Measurements from ENCODE around the gene CLDN5. TPM values are rescaled to one million over a fixed set of nuclear protein-coding genes. Genes with fewer than 3 reads are reported as not detected.

The CLDN5 gene
- total and polyA plus RNA-seq, 2 donors (not counting 1 experiment from before 2014, with no cell fraction given) = 0.33 TPM; not detected in 1

- no peak for TF ChIP-seq EZH2 (IDR thresholded peaks at IDR 0.05; ENCODE audit: low read length, missing control alignments)
- TF ChIP-seq CTCF (conservative IDR thresholded peaks at IDR 0.05 in 1 of 2, IDR thresholded peaks at IDR 0.05 in 1 of 2; ENCODE audit: low read depth in 1 of 2, low read length in 2 of 2) = no peak
- no peaks in the 10 kb centered on the region for H4K20me1 ChIP-seq (ENCODE audit: control insufficient read depth, extremely low read depth, insufficient read depth, low read length)
- no peaks in the 10 kb centered on the region for H3K79me2 ChIP-seq (ENCODE audit: control insufficient read depth, insufficient read depth, low read length)
- no peak overlapping the region for H3K4me2 ChIP-seq (ENCODE audit: extremely low read depth, insufficient read depth, low read length)
- peaks cover 1% of the 10 kb centered on the region for H3K36me3 ChIP-seq (ENCODE audit: control insufficient read depth, insufficient read depth, low read length)
- no peak overlapping the region for H3K27ac ChIP-seq (ENCODE audit: insufficient read depth, low read length)
- no peak overlapping the region for H2AFZ ChIP-seq (ENCODE audit: low read length)
- no peak for DNase-seq (ENCODE audit: low read depth in 2 of 2)
- no peaks in the 10 kb centered on the region for H3K9me3 ChIP-seq (ENCODE audit: control insufficient read depth, insufficient read depth, low read depth, low read length)
- H3K4me3 ChIP-seq (replicated peaks in 1 of 4; ENCODE audit: control extremely low read depth in 1 of 4, insufficient read depth in 1 of 4, low read depth in 3 of 4, low read length in 4 of 4) = no peak overlapping the region
- H3K27me3 ChIP-seq (ENCODE audit: control insufficient read depth, insufficient read depth, low read length) = no peaks in the 10 kb centered on the region
- H3K9ac ChIP-seq (ENCODE audit: insufficient read depth, low read length) = no peak overlapping the region
- H3K4me1 ChIP-seq (ENCODE audit: control insufficient read depth, extremely low read depth, insufficient read depth, low read length) = peaks cover 3% of the 10 kb centered on the region
These were observed 30.1 kb downstream of the CLDN5 start for GRCh38 chr22:19494001-19494560.

GRCh38 chr22:19492504-19493174, 31.6 kb downstream of the CLDN5 start:
- TF ChIP-seq CTCF (conservative IDR thresholded peaks at IDR 0.05 in 1 of 2, IDR thresholded peaks at IDR 0.05 in 1 of 2; ENCODE audit: low read depth in 1 of 2, low read length in 2 of 2) = no peak
- no peak for TF ChIP-seq EZH2 (IDR thresholded peaks at IDR 0.05; ENCODE audit: low read length, missing control alignments)
- no peak overlapping the region for H3K4me2 ChIP-seq (ENCODE audit: extremely low read depth, insufficient read depth, low read length)
- H3K9me3 ChIP-seq (ENCODE audit: control insufficient read depth, insufficient read depth, low read depth, low read length) = no peaks in the 10 kb centered on the region
- no peak overlapping the region for H3K4me3 ChIP-seq (replicated peaks in 1 of 4; ENCODE audit: control extremely low read depth in 1 of 4, insufficient read depth in 1 of 4, low read depth in 3 of 4, low read length in 4 of 4)
- no peak overlapping the region for H3K27ac ChIP-seq (ENCODE audit: insufficient read depth, low read length)
- peaks cover 3% of the 10 kb centered on the region for H3K4me1 ChIP-seq (ENCODE audit: control insufficient read depth, extremely low read depth, insufficient read depth, low read length)
- no peaks in the 10 kb centered on the region for H3K79me2 ChIP-seq (ENCODE audit: control insufficient read depth, insufficient read depth, low read length)
- no peak overlapping the region for H3K9ac ChIP-seq (ENCODE audit: insufficient read depth, low read length)
- no peak for DNase-seq (ENCODE audit: low read depth in 2 of 2)
- no peak overlapping the region for H2AFZ ChIP-seq (ENCODE audit: low read length)
- H3K27me3 ChIP-seq (ENCODE audit: control insufficient read depth, insufficient read depth, low read length) = no peaks in the 10 kb centered on the region
- H4K20me1 ChIP-seq (ENCODE audit: control insufficient read depth, extremely low read depth, insufficient read depth, low read length) = no peaks in the 10 kb centered on the region
- H3K36me3 ChIP-seq (ENCODE audit: control insufficient read depth, insufficient read depth, low read length) = peaks cover 1% of the 10 kb centered on the region

- peaks cover 1% of the 10 kb centered on the region for H3K36me3 ChIP-seq (ENCODE audit: control insufficient read depth, insufficient read depth, low read length)
- no peaks in the 10 kb centered on the region for H3K4me1 ChIP-seq (ENCODE audit: control insufficient read depth, extremely low read depth, insufficient read depth, low read length)
- H3K79me2 ChIP-seq (ENCODE audit: control insufficient read depth, insufficient read depth, low read length) = no peaks in the 10 kb centered on the region
- no peak overlapping the region for H3K27ac ChIP-seq (ENCODE audit: insufficient read depth, low read length)
- H3K27me3 ChIP-seq (ENCODE audit: control insufficient read depth, insufficient read depth, low read length) = no peaks in the 10 kb centered on the region
- no peak overlapping the region for H2AFZ ChIP-seq (ENCODE audit: low read length)
- H3K9ac ChIP-seq (ENCODE audit: insufficient read depth, low read length) = no peak overlapping the region
- H3K9me3 ChIP-seq (ENCODE audit: control insufficient read depth, insufficient read depth, low read depth, low read length) = no peaks in the 10 kb centered on the region
- H4K20me1 ChIP-seq (ENCODE audit: control insufficient read depth, extremely low read depth, insufficient read depth, low read length) = no peaks in the 10 kb centered on the region
- no peak overlapping the region for H3K4me3 ChIP-seq (replicated peaks in 1 of 4; ENCODE audit: control extremely low read depth in 1 of 4, insufficient read depth in 1 of 4, low read depth in 3 of 4, low read length in 4 of 4)
- no peak for TF ChIP-seq CTCF (conservative IDR thresholded peaks at IDR 0.05 in 1 of 2, IDR thresholded peaks at IDR 0.05 in 1 of 2; ENCODE audit: low read depth in 1 of 2, low read length in 2 of 2)
- TF ChIP-seq EZH2 (IDR thresholded peaks at IDR 0.05; ENCODE audit: low read length, missing control alignments) = no peak
- no peak overlapping the region for H3K4me2 ChIP-seq (ENCODE audit: extremely low read depth, insufficient read depth, low read length)
- no peak for DNase-seq (ENCODE audit: low read depth in 2 of 2)
These were observed 33.5 kb downstream of the CLDN5 start for GRCh38 chr22:19490628-19491230.

All from fibroblast of lung (primary cell).